Measurements from ENCODE around the gene ROR1. TPM values are rescaled to one million over a fixed set of nuclear protein-coding genes. Genes with fewer than 3 reads are reported as not detected.

Gene ROR1
- total RNA-seq (2014; rRNA removed), result 7.6 and 7.9 TPM in 2 replicates
- polyA plus RNA-seq (2012), result 6.0 TPM

DNA sequence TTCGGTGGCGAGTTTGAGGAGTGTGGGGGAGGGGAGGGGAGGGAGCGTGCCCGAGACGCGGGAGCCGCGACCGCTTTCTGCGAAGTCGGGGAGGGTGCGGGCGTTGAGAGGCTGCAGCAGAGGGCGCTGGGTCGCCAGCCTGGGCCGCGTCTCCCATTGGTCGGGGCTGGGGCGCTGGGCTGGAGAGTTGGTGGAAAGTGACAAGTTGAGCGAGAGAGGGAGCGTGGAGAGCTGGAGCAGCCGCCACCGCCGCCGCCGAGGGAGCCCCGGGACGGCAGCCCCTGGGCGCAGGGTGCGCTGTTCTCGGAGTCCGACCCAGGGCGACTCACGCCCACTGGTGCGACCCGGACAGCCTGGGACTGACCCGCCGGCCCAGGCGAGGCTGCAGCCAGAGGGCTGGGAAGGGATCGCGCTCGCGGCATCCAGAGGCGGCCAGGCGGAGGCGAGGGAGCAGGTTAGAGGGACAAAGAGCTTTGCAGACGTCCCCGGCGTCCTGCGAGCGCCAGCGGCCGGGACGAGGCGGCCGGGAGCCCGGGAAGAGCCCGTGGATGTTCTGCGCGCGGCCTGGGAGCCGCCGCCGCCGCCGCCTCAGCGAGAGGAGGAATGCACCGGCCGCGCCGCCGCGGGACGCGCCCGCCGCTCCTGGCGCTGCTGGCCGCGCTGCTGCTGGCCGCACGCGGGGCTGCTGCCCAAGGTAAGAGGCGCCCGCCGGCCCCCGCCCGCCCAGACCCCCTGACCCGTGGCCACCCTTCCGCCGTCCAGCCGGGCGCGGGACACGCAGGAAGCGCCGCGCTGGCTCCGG is at the start of gene ROR1:
ROR1 (plus strand) TSS at position 203 of the 802 bp plus-strand sequence.
- DNase-seq (ENCODE audit: low read depth), result peak; percentile 82

DNA sequence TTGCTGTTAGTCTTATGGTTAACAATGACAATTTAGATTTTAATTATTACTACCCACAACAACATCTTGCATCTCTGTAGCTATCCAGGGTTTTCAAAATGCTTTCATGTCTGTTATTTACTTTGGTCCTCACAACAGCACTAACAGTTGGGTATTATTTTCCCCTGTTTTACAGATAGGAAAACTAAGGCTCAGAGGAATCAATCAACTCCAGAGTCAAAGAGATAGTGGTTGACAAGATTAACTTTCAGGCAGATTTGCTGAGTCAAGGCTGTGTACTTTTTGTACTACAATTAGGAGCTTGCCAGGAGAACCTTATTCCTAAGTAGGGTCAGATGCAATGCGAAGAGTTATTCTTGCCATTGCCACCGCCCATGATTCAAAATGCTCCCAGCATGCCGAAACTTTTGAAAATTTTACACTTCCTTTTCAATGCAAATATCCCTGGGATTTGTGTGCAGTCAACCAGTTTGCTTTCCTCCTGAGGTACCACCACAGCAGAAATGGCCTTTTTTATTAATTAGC is 49.4 kb upstream of the ROR1 start:
- DNase-seq (ENCODE audit: low read depth), result no peak

DNA sequence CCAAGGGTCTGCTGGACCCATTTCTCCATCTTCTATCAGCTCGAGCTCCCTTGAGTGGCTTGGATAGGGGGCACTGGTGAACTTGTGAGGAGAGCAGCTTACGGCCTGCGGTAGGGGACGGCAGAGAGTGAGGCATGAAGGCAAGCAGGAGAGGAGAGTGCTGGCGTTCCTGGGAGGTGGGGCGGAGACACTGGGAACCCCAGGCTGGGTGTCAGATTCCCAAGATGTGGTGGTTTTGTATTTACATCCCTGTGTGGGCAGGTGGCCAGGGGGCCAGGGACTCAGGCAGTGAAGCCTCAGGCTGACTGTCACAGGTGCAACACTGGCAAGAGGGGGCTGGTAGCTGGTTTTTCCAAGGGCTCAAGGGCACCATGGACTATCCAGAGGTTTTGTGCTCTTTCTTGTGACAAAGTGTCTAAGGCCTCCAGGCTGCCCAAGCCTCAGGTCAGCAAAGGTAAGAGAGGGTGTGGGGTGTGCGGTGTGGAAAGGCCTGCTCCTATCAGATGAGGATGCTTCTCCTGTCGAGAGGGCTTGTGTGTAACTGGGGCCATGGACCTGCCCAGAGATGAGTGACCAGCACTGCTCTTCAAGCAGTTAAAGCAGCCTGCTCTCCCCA is 45.1 kb upstream of the ROR1 start:
- no peak for DNase-seq (ENCODE audit: low read depth)

DNA sequence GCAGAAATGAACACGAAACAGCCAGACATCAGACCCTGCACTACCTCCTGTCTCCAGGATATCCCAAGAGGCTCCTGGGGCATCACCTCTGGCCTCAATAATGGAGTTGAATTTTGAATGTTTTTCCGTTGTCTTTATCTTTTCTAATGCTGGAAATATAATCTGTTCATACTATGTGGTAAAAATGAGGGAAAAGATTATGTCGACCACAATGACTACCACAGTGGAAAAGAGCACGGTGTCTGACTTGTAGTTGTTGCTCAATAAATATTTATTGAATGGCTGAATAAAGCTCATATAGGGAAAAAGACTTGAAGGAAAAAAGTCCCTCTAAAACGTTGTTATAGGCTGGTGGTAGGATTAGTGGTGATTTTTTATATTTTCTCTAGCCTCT is 44.6 kb upstream of the ROR1 start:
- peak; percentile 48 for DNase-seq (ENCODE audit: low read depth)

DNA sequence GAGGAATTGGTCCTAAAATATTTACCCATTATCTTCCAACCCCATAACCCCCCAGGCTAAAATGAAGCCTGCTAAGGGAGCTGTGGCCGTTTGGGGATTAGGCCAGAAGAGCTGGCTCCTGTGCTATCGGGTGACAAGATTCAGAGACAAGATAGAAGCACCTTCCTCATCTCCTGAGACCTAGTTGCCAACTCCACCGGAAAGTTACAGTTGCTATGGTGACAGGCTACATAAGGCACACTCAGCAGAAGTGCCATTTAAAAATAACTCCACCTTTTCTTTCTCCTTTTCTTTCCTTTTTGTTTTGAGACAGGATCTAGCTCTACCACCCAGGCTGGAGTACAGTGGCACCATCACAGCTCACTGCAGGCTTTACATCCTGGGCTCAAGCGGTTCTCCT is 43.6 kb upstream of the ROR1 start:
- DNase-seq (ENCODE audit: low read depth), result no peak

DNA sequence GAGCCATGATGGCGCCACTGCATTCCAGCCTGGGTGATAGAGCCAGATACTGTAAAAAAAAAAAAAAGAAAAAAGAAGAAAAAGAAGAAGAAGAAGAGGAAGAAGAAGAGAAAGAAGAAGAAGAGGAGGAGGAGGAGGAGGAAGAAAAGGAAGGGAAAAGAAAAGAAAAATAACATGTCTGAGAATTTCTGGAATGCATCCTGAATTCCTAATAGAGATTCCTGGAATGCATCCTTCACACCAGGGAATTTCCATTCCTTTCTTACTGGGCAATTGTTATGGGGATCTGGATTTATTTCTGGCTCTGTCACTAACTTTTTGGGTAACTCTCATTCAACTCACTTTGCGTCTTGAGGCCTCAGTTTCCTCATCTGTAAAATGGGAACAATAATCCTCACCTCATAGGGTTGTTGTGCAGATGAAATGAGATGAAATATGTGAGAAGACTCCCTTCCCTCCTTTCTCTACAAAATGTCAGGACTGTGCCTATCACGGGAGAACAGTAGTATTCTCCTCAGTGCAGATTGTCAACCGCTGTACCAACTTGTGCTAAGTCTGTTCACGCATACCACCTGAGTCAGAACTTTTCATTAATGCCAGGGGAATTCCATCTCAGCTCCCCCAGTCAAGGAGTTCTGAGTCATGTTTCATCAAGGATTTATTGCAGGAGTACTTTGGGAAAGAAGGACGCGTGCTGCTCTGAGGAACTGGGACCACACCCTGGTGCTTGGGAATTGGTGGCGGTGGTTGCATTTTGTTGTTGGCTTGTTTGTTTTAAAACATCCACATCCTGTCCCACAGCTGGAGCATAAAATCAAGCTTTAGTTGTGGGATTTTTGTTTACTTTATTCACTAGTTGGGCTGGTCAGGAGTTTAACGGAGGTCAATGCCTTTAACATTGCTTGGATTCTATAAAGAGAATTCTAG is 42.4 kb upstream of the ROR1 start:
- peak; percentile 99 for DNase-seq (ENCODE audit: low read depth)

DNA sequence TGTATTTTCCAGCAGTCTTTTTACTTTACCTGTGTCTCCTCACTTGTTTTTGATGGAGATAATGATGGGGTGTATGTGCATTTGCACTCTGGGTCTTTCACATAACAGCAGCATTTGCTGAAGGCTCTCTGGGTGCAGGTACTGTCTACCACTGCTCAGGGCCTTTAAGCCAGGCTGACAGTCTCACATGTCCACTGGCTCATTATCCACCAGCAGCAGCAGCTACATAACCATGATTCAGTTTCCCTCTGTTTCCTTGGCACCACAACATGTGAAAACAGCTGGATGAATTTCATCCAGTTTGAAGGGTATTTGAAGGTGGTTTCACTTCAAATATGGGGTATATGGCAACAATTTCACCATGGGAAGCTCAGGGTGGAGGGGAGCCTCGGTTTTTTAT is 41.2 kb upstream of the ROR1 start:
- DNase-seq (ENCODE audit: low read depth), result peak; percentile 82

DNA sequence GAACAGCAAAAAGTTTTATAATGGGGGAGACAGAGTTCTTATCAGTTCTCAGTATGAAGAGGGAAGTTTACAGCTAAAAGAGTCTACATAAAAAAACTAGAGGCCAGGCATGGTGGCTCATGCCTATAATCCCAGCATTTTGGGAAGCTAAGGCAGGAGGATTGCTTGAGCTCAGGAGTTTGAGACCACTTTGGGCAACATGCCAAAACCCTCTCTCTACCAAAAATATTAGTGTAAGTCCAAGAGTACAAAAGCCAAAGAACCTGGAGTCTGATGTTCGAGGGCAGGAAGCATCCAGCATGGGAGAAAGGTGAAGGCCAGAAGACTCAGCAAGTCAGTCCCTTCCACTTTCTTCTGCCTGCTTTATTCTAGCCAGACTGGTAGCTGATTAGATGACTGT is 35.0 kb upstream of the ROR1 start:
- no peak for DNase-seq (ENCODE audit: low read depth)

DNA sequence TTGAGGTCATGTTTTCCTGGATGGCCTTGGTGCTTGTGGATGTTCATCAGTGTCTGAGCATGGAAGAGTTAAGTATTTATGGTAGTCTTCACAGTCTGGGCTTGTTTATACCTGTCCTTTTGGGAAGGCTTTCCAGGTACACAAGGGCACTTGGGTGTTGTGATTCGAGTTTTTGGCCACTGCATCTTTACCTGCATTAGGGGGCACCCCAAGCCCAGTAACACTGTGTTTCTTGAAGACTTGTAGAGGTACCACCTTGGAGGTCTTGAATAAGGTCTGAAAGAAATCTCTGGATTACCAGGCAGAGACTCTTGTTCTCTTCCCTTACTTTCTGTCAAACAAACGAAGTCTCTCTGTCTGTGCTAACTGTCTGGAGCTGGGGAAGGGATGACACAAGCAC is 34.4 kb upstream of the ROR1 start:
- no peak for DNase-seq (ENCODE audit: low read depth)

DNA sequence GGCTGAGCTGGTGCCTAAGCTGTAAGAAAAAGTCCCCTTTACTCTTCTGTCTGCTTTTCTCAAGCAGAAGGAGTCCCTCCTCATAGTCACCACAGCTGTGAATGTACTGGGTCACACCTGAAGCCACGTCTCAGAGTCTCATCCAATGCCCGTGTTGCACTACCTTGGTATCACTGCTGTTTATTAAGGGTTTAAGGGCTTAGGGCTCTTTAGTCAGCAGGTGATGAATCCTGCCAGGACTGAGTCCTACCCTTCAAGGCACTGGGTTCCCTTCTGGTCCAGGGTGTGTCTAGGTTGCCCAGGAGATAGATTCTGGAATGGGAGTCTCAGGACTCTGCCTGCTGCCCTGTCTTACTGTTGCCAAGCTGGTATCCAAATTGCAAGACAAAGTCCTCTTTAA is 33.4 kb upstream of the ROR1 start:
- DNase-seq (ENCODE audit: low read depth), result no peak

DNA sequence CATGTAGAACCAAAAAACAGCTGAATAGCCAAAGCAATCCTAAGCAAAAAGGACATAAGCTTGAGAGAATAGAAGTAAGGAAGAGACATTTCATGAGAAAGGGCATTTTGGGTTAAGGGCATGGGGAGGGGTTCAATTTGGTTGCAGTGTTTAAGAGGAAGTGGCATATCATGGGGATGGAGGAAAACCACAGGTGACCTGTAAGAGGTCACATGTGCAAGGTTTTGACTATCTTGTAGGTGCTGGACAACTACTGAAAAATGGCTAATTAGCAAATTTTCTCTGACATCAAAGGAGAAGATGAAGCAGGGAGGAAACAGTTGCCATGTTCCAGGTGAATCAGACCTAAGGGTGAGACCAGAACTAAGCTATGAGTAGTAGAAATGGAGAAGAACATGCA is 31.3 kb upstream of the ROR1 start:
- no peak for DNase-seq (ENCODE audit: low read depth)

DNA sequence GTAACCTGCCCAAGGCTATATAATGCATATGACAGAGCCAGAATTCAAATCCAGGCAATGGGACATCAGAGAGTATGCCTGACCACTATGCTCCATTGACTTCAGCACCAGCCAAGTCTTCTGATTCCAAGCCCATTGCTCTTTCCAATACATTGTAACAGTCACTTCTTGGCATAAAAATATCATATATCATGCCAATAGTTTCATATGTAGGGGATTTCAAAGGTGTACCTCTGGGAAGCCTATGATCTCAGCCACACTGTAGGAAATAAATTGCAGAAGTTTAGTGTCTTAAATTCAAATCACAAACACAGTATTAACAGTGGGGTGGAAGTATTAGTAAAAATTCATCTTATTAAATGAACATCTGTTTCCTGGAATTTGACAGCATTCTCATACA is 30.0 kb upstream of the ROR1 start:
- DNase-seq (ENCODE audit: low read depth), result no peak

DNA sequence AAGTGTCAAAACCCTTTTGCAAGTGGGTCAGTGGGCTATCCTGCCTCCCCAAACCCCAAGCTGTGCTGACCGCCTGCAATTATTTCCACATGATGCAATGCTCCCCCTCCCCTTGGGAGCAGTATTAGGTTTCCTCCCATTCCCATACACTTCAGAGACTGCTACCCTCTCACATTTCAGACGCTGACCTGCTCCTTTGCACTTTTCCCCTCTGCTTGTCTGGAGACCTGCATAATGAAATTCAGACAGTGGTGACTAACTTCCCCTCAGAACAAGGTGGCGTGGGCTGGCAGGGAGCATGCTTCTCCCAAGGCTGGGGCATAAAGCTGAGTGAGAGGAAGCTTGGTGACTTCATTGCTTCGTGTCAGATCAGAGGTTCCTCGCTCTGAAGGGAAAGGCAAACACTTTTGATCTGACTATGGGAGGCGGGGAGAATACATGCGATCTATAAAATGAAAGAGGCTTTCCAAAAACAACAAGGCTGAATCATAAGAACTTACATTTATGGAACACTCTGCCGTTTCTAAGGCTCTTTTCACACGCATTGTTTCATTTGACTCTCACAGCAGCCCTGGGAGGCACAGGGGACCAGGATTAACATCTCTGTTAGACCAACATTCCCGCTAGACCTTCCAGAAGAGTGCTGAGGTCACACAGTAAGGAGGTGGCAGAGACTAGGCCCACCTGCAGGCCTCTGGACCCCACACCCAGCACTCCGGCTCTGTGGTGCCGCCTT is 27.5 kb upstream of the ROR1 start:
- no peak for DNase-seq (ENCODE audit: low read depth)

DNA sequence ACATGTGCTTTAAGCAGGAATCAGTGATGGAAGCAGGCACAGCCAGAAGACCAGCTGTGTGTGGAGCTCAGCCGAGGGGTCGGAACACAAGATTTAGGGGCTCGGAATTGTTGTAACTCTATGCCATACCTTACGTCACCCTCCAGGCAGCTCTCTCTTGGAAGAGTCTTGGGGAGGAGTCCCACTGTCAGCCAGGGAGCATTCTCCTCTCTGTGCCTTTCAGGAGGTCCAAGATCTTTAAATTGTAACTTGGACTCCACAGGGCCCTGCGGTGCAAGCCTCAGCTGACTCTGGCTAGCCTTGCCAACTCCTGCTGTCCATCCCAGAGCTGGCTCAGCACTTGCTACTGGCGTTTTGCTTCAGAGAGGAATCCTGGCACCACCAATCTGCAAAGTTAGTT is 26.4 kb upstream of the ROR1 start:
- DNase-seq (ENCODE audit: low read depth), result no peak

DNA sequence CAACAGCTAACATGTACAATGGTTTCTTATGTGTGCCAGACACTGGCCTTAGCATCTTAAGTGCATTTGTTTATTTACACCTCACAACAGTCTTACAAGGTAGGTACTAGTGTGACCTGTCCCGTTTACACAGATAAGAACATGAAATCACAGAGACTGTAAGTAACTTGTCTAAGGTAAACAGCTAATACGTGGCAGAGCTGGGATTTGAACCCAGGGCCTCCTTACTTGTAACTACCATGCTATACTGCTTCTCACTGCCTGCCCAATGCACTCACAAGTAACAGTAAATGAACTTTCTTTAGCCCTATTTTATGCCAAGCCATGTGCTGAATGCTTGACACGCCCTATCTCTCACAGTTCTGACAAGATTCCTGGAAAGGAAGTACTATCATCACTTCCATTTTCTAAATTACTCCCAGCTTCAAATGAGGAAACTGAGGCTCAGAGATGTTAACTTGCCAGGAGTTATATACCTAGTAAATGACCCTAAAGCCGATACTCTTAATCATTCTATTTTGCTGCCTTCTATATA is 25.7 kb upstream of the ROR1 start:
- no peak for DNase-seq (ENCODE audit: low read depth)

DNA sequence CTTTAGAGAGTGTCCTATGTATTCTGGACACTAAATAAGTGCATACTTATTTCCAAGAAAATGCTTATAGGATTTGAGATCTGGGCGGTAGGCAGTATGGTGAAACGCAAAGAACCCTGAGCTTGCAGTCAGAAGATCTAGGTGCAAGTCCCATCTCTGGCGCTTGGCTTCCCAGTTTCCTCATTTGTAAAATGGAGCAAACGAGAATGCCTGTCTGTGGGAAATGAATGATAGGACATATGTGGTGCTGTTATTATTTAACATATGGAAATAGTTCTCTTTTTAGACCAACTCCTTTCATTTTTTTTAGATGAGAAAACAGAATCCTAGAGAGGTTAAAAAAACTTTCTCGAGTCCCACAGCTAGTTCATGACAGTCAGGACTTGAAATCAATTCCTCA is 25.2 kb upstream of the ROR1 start:
- no peak for DNase-seq (ENCODE audit: low read depth)

DNA sequence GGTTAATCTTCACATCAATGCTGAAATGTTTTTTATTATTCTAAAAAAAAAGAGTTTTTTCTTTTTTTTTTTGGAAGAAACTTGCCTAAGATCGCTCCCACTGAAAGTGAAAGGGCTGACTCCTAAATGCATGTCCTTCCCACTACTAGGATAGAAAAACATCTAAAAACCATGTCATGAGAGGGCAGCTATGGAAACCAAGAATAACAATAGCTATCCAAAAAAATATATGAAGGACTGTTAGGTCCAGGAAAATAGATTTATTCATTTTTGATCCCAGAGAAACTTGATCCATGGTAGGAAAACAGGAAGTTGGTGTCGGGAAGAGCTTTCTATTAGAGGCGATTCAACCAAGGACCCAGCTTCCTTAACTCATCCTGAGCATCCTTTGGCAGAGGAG is 23.1 kb upstream of the ROR1 start:
- no peak for DNase-seq (ENCODE audit: low read depth)

DNA sequence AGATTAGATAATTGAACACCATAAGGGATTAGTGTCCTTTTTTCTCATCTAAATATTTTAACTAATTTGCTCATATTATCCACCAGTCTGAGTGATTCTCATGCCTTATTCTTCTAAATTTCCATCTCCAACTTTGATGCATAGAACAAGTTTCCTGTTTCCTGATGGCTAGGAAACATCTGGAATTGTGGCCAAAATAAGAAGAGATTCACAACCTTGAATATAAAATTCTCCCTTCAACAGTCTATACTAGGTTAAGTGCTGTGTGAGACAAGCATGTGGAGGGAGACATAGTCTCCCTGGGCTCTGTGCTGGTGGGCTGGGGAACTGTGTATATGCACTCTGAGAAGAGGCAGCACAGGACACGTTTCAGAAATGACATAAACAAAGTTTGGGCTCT is 21.6 kb upstream of the ROR1 start:
- DNase-seq (ENCODE audit: low read depth), result no peak

DNA sequence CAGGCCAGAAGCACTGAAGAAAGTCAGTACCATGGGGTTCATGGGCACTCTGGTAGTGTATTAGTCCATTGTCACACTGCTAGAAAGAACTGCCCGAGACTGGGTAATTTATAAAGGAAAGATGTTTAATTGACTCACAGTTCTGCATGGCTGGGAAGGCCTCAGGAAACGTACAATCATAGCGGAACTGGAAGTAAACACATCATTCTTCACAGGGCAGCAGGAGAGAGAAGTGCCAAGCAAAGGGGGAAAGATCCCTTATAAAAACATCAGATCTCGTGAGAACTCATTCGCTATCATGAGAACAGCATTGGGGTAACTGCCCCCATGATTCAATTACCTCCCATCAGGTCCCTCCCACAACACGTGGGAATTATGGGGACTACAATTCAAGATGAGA is 20.2 kb upstream of the ROR1 start:
- no peak for DNase-seq (ENCODE audit: low read depth)

DNA sequence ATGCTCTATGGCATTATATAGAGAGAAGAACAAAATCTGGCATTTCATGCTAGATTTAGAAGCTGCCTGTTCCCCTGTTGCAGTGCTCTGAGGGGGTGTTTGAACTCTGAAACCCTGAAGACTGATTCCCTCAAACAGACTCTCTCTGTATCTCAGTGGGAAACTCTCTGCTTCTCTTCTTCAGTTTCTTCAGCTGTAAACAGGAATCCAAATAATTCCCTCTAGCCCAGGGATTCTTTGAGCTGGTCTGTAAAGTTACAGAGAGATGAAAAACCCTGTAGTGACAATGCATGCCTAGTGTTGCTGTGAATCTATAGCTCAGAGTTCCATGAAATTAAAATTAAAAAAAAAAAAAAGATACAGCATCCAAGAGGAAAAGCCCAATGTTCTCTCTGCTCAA is 17.0 kb upstream of the ROR1 start:
- no peak for DNase-seq (ENCODE audit: low read depth)

DNA sequence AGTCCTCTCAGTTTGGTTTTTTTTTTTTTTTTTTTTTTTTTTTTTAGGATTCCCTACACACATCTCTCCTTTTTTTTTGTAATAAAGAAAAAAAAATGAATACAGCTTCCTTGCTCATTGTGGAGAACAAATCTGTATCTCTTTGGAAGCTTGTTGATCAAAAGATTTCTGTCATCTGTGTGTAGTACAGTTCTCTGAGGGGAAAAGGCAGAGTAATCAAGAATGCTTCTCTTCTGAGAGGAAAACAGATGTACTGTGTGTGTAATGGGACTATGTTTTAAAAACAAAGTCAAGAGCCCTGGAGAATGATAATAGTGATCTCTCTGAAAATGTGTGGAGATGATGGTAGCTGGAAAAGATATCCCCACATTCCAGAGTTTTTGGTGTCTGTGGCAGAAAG is 16.5 kb upstream of the ROR1 start:
- DNase-seq (ENCODE audit: low read depth), result no peak
